Activated CD4-positive, alpha-beta T cell treated with anti-CD3 and anti-CD28 coated beads for 36 hours (primary cell): ENCODE results near the gene ATG101. TPM values are rescaled to one million over a fixed set of nuclear protein-coding genes. Genes with fewer than 3 reads are reported as not detected.
A peak's percentile ranks its signal among the peaks of the same experiment; 100 is the strongest.

ENCODE experiments used
- ATAC-seq: fragments of 200-7000 bp; cut with Tn5 transposase; one replicate; pipeline ENCODE4 v1.10.0; 2021; ENCODE audit warnings: mild to moderate bottlenecking, moderate library complexity
- CTCF ChIA-PET: fragments of 350-600 bp; sonication (Branson Sonifier 250); formaldehyde crosslinking; loops from one replicate; lab custom pipeline; 2021; ENCODE audit warnings: antibody characterized with exemption; lab: Charles Lee
- POLR2A ChIA-PET: fragments of 350-600 bp; sonication (Branson Sonifier 250); formaldehyde crosslinking; loops from one replicate; lab custom pipeline; 2021; ENCODE audit warnings: antibody characterized with exemption, inconsistent platforms; lab: Charles Lee
- DNase-seq: peaks from one replicate; pipeline ENCODE4 v3.0.0-alpha.2; 2020
- H3K27ac Mint-ChIP-seq: one replicate; pipeline ENCODE4 v1.8.0; 2021; ENCODE audit warnings: mixed read lengths
- H3K27me3 Mint-ChIP-seq: one replicate; pipeline ENCODE4 v1.8.0; 2021; ENCODE audit warnings: mixed read lengths
- H3K36me3 Mint-ChIP-seq: one replicate; pipeline ENCODE4 v1.8.0; 2021; ENCODE audit warnings: low read depth, mixed read lengths
- H3K4me1 Mint-ChIP-seq: one replicate; pipeline ENCODE4 v1.8.0; 2021; ENCODE audit warnings: mixed read lengths
- H3K4me3 Mint-ChIP-seq: one replicate; pipeline ENCODE4 v1.8.0; 2021; ENCODE audit warnings: mild to moderate bottlenecking, moderate library complexity, mixed read lengths
- H3K9me3 Mint-ChIP-seq: one replicate; pipeline ENCODE4 v1.8.0; 2021; ENCODE audit warnings: low read depth, mixed read lengths
- intact Hi-C, 2 experiments: fragments of 100-400 bp; cut with DNase I in 1 of 2; cut with micrococcal nuclease in 1 of 2; formaldehyde crosslinking; loops; one replicate each; pipeline versions ENCODE4 v1.14.2 to v1.15.1; 2022 to 2024; cut with DNase I, micrococcal nuclease
- total RNA-seq, 2 experiments: library from RNA; stranded (reverse); gene quantifications; one replicate each; pipeline ENCODE4 v1.2.3, GENCODE V29; 2021

ATG101 gene
- total RNA-seq, 2 experiments from 2014 or later, result 24.0 to 30.7 TPM

DNA sequence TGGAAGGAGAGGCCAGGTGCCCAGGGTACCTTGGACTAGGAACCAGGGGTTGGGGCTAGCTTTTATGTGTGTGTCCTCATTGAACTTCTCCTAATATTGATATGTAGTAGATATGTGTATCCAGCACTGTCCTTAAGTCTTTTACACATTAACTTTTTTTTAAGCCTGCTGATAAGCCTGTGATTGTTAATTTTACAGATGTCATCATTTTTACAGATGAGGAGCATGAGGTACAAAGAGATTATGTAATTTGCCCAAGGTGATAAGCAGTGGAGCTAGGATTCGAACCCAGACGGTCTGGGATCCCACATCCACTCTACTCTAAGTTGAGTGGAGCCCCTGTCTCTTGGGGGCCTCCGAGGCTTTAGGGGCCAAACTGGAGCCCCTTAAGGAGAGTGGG is 28.7 kb upstream of the ATG101 start:
- no peak for ATAC-seq
- Mint-ChIP-seq H3K27ac (no peak overlapping the region), H3K4me3 (peak overlapping the region; percentile 5), H3K9me3 (no peaks in the 10 kb centered on the region), H3K4me1 (peaks cover 51% of the 10 kb centered on the region), H3K27me3 (no peaks in the 10 kb centered on the region), H3K36me3 (peaks cover 6% of the 10 kb centered on the region)
- no peak for DNase-seq
- POLR2A ChIA-PET, result interaction anchor here (1.1 to 2.0 kb wide), 2 partner anchors 10 kb away, joined by 3 to 9 read pairs; partner anchors contain the start of gene NR4A1
- intact Hi-C loops, result no loop called here
- CTCF ChIA-PET, result interaction anchor here (1.0 to 1.2 kb wide), 3 partner anchors 18 to 37 kb away, joined by 3 read pairs; no protein-coding TSS in a partner anchor

DNA sequence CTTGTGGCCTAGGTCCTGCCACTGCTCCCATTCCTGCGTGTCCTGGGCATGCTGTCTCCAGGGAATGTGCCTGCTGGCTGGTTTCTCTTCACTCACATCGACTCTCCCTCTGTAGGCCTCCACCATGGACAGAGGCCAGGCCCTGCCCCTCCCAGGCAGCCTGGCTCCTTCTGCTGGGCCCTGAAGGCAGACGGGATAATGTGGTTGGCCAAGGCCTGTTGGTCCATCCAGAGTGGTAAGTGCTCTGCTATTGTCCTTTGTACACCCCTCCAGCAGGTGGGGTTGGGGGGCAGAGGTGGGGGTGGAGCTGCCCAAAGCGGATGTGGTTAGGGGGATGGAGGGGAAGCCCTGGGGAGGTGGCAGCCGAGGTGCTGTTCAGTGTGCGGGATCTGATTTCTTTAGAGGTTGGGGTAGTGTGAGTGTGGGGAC is 28.1 kb upstream of the ATG101 start:
- POLR2A ChIA-PET, result interaction anchor here (1.1 to 2.0 kb wide), 2 partner anchors 9 to 10 kb away, joined by 3 to 9 read pairs; partner anchors contain the start of gene NR4A1
- no peaks in the 10 kb centered on the region for H3K9me3 Mint-ChIP-seq
- intact Hi-C loops, result no loop called here
- H3K27ac Mint-ChIP-seq, result peak overlapping the region; percentile 58
- H3K36me3 Mint-ChIP-seq, result peaks cover 9% of the 10 kb centered on the region
- ATAC-seq (peak; percentile 55), DNase-seq (peak; percentile 62)
- H3K4me3 Mint-ChIP-seq, result peak overlapping the region; percentile 21
- no peaks in the 10 kb centered on the region for H3K27me3 Mint-ChIP-seq
- CTCF ChIA-PET, result interaction anchor here (1.0 to 1.2 kb wide), 3 partner anchors 19 to 38 kb away, joined by 3 read pairs; no protein-coding TSS in a partner anchor
- peaks cover 45% of the 10 kb centered on the region for H3K4me1 Mint-ChIP-seq

DNA sequence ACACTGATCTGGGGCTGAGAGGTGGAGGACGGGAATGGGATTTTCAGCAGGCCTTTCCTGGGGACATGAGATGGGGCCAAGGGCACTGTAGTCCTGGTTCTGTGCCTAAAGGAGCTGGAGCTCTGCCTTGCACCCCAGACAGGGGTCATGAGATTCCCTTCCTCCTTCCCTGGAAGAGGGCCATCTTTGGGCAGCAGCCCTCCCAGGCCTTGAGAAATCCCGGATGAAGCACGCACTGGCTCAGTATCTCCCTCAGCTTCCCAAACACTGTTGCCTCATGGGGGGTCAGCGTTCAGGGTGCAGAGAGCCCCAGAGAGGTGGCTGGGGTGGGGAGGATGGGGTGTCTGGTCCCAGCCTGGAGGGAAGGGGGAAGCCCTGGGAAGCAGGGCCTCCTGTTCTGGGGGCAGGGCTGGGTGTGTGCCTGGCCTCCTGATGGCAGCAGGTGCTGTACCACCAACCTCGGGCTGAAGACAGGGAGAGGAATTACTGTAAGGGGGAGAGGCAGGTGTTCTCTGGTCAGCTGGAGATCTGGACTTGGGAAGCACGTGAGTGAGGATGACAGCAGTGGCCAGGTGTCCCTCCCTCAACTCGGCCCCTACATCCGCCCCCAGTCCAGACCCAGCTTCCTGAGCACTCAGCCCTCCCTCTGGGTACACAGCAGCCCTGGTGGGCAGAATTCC is 26.9 kb upstream of the ATG101 start:
- H3K36me3 Mint-ChIP-seq, result peaks cover 9% of the 10 kb centered on the region
- H3K27me3 Mint-ChIP-seq, result no peaks in the 10 kb centered on the region
- ChIA-PET CTCF (interaction anchor here (3.0 kb wide), 1 partner anchor 17 kb away, joined by 20 read pairs; no protein-coding TSS in a partner anchor), POLR2A (interaction anchor here (2.0 kb wide), 1 partner anchor 8 kb away, joined by 9 read pairs; the partner anchor contains the start of gene NR4A1)
- DNase-seq (no peak), ATAC-seq (no peak)
- peaks cover 43% of the 10 kb centered on the region for H3K4me1 Mint-ChIP-seq
- H3K27ac Mint-ChIP-seq, result no peak overlapping the region
- H3K9me3 Mint-ChIP-seq, result no peaks in the 10 kb centered on the region
- intact Hi-C loops, result no loop called here
- no peak overlapping the region for H3K4me3 Mint-ChIP-seq

DNA sequence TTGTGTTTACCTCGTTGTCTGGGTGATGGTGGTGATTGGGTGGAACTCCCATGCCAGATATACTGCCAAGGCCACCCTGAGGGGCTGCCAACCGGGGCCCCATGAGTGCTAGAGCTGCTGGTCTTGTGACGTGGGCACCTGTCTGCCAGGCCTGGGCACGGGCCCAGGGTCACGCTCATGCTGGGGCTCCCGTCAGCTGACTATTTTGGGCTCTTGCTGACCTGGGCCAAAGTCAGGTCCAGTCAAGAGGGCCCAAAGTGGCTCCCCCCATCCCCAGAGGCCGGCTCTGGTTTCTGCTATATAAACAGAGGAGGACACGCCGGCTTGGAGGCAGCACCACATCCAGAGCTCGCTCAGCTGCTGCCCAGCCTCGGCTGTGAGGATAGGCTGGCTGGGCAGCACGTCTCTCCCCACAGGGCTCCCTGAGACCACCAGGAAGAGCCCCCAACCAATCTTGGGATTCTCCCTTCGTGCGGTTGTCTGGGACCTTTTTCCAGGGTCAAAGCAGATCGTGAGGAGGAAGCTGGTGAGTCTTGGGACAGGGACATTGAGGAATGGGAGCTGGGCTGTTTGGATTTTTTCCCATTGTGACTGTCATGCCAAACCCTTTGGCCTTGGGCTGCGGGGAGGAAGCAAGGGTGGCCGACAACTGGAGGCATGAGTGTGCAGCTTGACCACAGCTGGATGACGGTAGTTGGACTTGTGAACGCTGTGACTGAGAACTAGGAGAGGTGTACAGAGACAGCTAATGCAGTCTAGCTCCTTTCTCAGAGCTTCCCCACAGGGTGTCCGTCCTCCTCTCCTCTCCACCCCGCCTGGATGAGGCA is 26.2 kb upstream of the ATG101 start:
- intact Hi-C loops, result no loop called here
- Mint-ChIP-seq H3K4me1 (peaks cover 38% of the 10 kb centered on the region), H3K36me3 (peaks cover 9% of the 10 kb centered on the region), H3K27ac (no peak overlapping the region), H3K27me3 (no peaks in the 10 kb centered on the region), H3K9me3 (no peaks in the 10 kb centered on the region), H3K4me3 (no peak overlapping the region)
- DNase-seq (no peak), ATAC-seq (no peak)
- ChIA-PET CTCF (interaction anchor here (3.0 kb wide), 1 partner anchor 18 kb away, joined by 20 read pairs; no protein-coding TSS in a partner anchor), POLR2A (interaction anchor here (1.0 kb wide), 1 partner anchor 19 kb away, joined by 4 read pairs; no protein-coding TSS in a partner anchor)

DNA sequence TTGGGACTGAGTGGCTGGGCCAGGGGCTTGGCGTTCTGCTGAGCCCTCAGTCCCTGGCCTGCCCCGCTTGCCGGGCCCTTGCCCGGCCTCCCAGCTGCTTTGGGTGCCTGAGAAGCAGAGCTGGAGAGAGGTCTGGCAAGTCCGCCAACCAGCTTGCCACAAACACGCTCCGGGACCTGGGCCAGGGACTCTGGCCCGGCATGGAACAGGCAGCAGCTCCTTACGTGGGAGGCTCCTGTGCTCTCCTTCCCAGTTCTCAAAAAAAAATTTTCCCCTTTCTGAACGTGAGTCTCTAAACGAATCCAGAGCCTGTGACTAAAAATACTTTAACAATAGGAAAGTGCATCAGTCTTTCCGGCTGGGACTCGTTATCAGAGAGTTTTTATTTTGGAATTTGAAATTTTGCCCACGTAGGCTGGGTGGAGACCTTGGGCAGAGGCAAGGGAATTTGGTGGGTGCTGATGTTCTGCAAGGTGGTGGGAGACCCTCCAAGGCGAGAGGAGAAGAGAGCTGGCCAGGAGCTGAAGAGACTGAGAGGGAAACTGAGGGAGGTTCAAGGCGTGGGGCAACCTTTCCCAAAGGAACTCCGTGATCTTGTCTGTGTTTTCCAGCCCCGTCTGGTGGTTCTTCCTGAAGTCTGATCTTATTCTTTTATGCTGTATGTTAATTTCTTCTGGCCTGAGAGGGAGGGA is 25.3 kb upstream of the ATG101 start:
- H3K27ac Mint-ChIP-seq, result no peak overlapping the region
- no peak for DNase-seq
- no peak overlapping the region for H3K4me3 Mint-ChIP-seq
- ATAC-seq, result no peak
- H3K4me1 Mint-ChIP-seq, result peaks cover 33% of the 10 kb centered on the region
- intact Hi-C loops, result no loop called here
- ChIA-PET POLR2A (interaction anchor here (1.0 kb wide), 1 partner anchor 19 kb away, joined by 4 read pairs; no protein-coding TSS in a partner anchor), CTCF (interaction anchor here (3.0 kb wide), 1 partner anchor 19 kb away, joined by 20 read pairs; no protein-coding TSS in a partner anchor)
- no peaks in the 10 kb centered on the region for H3K9me3 Mint-ChIP-seq
- no peaks in the 10 kb centered on the region for H3K27me3 Mint-ChIP-seq
- H3K36me3 Mint-ChIP-seq, result peaks cover 10% of the 10 kb centered on the region

DNA sequence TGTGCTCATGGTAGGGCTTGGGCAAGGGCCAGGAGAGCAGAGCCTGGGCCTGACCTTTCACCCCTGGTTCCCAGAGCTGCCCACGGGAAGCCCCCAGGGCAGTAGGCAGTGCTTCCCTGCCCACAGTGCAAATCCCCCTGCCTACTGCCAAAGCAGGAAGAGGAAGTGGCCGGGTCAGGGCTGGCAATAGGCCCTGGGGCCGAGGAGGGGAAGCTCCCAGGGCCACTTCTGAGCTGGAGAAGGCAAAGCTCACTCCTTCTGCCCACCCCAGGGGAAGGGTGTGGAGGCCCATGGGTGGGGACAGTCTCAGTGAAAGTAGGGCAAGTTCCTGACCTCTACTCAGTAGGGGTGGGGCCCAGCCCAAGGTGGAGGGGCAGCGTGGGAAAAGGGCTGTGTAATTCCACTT is 24.0 kb upstream of the ATG101 start:
- ChIA-PET POLR2A (no interaction called here), CTCF (no interaction called here)
- Mint-ChIP-seq H3K27ac (no peak overlapping the region), H3K4me3 (no peak overlapping the region), H3K27me3 (no peaks in the 10 kb centered on the region), H3K9me3 (no peaks in the 10 kb centered on the region), H3K36me3 (peaks cover 10% of the 10 kb centered on the region), H3K4me1 (peaks cover 31% of the 10 kb centered on the region)
- intact Hi-C loops, result no loop called here
- ATAC-seq, result no peak
- DNase-seq, result no peak

DNA sequence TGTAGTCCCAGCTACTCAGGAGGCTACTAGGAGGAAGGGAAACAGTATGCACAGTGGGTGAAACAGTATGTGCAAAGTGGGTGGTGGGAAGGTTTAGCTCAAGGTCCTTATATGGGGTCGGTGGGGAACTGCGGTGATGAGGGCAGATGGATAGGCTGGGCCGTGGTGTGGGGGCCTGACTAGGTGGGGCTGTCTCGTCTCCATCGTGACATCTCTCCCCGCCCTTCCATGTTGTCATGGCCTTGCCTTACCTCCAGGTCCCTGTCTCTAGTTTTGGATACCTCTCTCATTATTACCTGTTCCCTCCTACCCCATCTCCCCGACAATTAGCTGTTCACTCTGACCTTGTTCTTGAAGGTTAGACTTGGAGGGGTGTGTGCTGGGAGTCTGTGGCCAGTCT is 22.9 kb upstream of the ATG101 start:
- no peak overlapping the region for H3K4me3 Mint-ChIP-seq
- no peak overlapping the region for H3K27ac Mint-ChIP-seq
- peaks cover 25% of the 10 kb centered on the region for H3K4me1 Mint-ChIP-seq
- ChIA-PET POLR2A (no interaction called here), CTCF (interaction anchor here (0.6 to 3.2 kb wide), 7 partner anchors 14 to 963 kb away, joined by 3 to 24 read pairs (median 4); partner anchors contain the start of gene ATG101)
- no peak for ATAC-seq
- no peak for DNase-seq
- no peaks in the 10 kb centered on the region for H3K9me3 Mint-ChIP-seq
- peaks cover 12% of the 10 kb centered on the region for H3K36me3 Mint-ChIP-seq
- intact Hi-C loops, result no loop called here
- H3K27me3 Mint-ChIP-seq, result no peaks in the 10 kb centered on the region

DNA sequence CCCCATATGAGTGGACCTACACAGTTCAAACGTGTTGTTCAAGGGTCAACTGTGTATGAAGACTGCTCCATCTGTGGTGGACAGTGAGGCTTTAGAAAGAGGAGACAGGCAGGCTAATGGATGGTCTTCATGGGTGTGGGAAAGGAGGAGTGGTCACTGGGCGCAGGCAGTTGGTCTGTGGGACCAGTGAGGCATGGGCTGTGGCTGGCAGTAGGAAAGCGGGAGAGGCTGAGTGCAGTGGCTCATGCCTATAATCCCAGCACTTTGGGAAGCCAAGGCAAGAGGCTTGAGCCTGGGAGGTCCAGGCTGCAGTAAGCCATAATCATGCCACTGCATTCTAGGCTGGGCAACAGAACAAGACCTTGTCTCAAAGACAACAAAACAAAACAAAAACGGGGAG is 20.5 kb upstream of the ATG101 start:
- H3K27me3 Mint-ChIP-seq, result no peaks in the 10 kb centered on the region
- H3K27ac Mint-ChIP-seq, result peak overlapping the region; percentile 91
- peaks cover 23% of the 10 kb centered on the region for H3K36me3 Mint-ChIP-seq
- ChIA-PET POLR2A (no interaction called here), CTCF (interaction anchor here (3.1 to 3.2 kb wide), 2 partner anchors 17 to 23 kb away, joined by 11 to 24 read pairs; no protein-coding TSS in a partner anchor)
- H3K4me1 Mint-ChIP-seq, result peaks cover 35% of the 10 kb centered on the region
- intact Hi-C loops, result no loop called here
- ATAC-seq (no peak), DNase-seq (no peak)
- H3K9me3 Mint-ChIP-seq, result no peaks in the 10 kb centered on the region
- peak overlapping the region; percentile 92 for H3K4me3 Mint-ChIP-seq

DNA sequence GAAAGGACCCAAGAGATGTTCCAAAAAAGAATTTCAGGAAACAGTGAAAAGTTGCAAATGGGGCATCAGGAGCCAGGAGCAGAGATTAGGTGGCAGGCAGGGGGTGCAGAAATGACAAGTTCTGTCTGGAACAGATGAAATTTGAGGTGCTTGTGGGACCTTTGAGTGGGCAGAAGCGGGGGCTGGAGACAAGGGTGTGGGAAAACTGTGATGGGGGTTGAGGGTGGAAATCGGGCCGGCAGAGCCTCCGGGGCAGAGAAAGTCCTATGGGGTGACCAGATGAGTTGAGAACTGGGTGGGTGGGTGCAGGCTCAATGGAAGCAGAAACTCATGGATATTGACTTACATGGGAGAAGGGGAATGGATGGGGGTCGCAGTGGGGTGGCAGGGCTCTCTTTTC is 20.1 kb upstream of the ATG101 start:
- intact Hi-C loops, result no loop called here
- peaks cover 39% of the 10 kb centered on the region for H3K4me1 Mint-ChIP-seq
- CTCF ChIA-PET, result interaction anchor here (1.5 to 6.0 kb wide), 3 partner anchors 11 to 24 kb away, joined by 6 to 66 read pairs (median 36); partner anchors contain the start of gene ATG101
- no peaks in the 10 kb centered on the region for H3K27me3 Mint-ChIP-seq
- peak overlapping the region; percentile 92 for H3K4me3 Mint-ChIP-seq
- H3K9me3 Mint-ChIP-seq, result no peaks in the 10 kb centered on the region
- H3K36me3 Mint-ChIP-seq, result peaks cover 27% of the 10 kb centered on the region
- ATAC-seq, result no peak
- peak overlapping the region; percentile 91 for H3K27ac Mint-ChIP-seq
- POLR2A ChIA-PET, result no interaction called here
- DNase-seq, result no peak

DNA sequence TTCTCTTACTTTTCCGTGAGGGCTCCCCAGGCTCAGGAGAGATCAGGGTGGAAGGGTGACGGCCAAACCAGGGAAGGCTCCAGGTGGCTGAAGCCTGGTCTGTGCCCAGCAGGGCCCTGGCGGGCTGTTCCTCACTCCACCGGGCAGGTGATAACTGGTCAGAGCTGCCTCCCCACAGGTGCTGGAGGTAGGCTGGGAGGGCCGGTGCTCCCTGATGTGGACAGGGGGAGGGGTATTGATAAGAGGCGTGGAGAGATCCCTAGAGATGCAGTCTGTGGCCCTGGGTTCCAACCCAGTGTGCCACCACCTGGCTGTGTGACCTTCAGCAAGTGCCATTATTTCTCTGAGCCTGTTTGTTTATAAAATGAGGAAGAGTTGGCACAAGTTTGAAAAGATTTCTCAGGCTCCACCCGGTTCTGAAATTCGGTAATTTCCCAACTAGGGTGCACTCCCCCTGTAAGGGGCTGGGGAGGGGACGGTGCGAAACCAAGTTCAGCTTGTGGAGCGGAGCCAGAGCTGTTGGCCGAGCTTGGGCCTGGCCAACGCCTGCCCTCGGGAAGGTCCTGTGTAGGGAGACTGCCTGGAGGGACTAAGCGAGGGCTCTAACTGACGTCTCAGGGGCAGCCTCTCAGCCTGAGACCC is 19.5 kb upstream of the ATG101 start:
- no peaks in the 10 kb centered on the region for H3K27me3 Mint-ChIP-seq
- intact Hi-C loops, result no loop called here
- DNase-seq (no peak), ATAC-seq (no peak)
- CTCF ChIA-PET, result interaction anchor here (0.8 to 6.0 kb wide), 6 partner anchors 12 to 24 kb away, joined by 3 to 66 read pairs (median 5); partner anchors contain the start of gene ATG101
- H3K9me3 Mint-ChIP-seq, result no peaks in the 10 kb centered on the region
- H3K4me1 Mint-ChIP-seq, result peaks cover 41% of the 10 kb centered on the region
- POLR2A ChIA-PET, result interaction anchor here (0.6 to 2.1 kb wide), 4 partner anchors 9 to 18 kb away, joined by 3 to 12 read pairs (median 6); no protein-coding TSS in a partner anchor
- peaks cover 29% of the 10 kb centered on the region for H3K36me3 Mint-ChIP-seq
- peak overlapping the region; percentile 92 for H3K4me3 Mint-ChIP-seq
- H3K27ac Mint-ChIP-seq, result peak overlapping the region; percentile 91
